Bronchial epithelial cell (primary cell): ENCODE data around the gene LCN2. TPM values are rescaled to one million over a fixed set of nuclear protein-coding genes. Genes with fewer than 3 reads are reported as not detected.

ENCODE experiments used
- DNase-seq: peaks from one replicate; pipeline ENCODE4 v3.0.0-alpha.2; 2010; ENCODE audit warnings: low read depth
- FAIRE-seq: peaks from 2 replicates; lab custom pipeline; 2011; peaks lifted over from hg19 to GRCh38; lab: Jason Lieb, UNC
- H3K27me3 ChIP-seq: 2 replicates; pipeline ENCODE4 v1.5.1; 2011; ENCODE audit warnings: low read length; ENCODE audit not compliant: control insufficient read depth, insufficient read depth
- H3K36me3 ChIP-seq: 2 replicates; pipeline ENCODE4 v1.5.1; 2011; ENCODE audit warnings: low read length; ENCODE audit not compliant: control insufficient read depth, insufficient read depth
- H3K4me3 ChIP-seq: 2 replicates; pipeline ENCODE4 v1.5.1; 2011; ENCODE audit warnings: mild to moderate bottlenecking, low read depth, low read length, control low read depth
- CTCF ChIP-seq: IDR thresholded peaks from 2 replicates; pipeline ENCODE4 v1.5.1; 2011; ENCODE audit warnings: mild to moderate bottlenecking, moderate library complexity, low read length, control low read depth, inconsistent platforms; ENCODE audit not compliant: insufficient read depth, severe bottlenecking
- total RNA-seq: library from RNA; depleted of rRNA; stranded (reverse); fragments of >200 nt; gene quantifications from 2 replicates; pipeline ENCODE4 v1.2.1, GENCODE V29; 2014

Gene LCN2
- total RNA-seq, 1 donor from 2014 or later: 48.4 TPM

- no peak overlapping the region for H3K4me3 ChIP-seq
- DNase-seq: no peak
- FAIRE-seq: no peak
- H3K36me3 ChIP-seq: peaks cover 45% of the 10 kb centered on the region
- H3K27me3 ChIP-seq: no peaks in the 10 kb centered on the region
- TF ChIP-seq CTCF: no peak
These were observed 47.1 kb upstream of the LCN2 start for GRCh38 chr9:128102196-128102595.

GRCh38 chr9:128102861-128103588 is 46.2 kb upstream of the LCN2 start:
- H3K27me3 ChIP-seq: no peaks in the 10 kb centered on the region
- FAIRE-seq (no peak), DNase-seq (no peak)
- TF ChIP-seq CTCF: no peak
- peaks cover 51% of the 10 kb centered on the region for H3K36me3 ChIP-seq
- no peak overlapping the region for H3K4me3 ChIP-seq

- Histone ChIP-seq H3K36me3 (peaks cover 51% of the 10 kb centered on the region), H3K27me3 (no peaks in the 10 kb centered on the region), H3K4me3 (no peak overlapping the region)
- peak; percentile 22 for TF ChIP-seq CTCF
- FAIRE-seq (no peak), DNase-seq (no peak)
These were observed 45.7 kb upstream of the LCN2 start for GRCh38 chr9:128103589-128103962.

DNA sequence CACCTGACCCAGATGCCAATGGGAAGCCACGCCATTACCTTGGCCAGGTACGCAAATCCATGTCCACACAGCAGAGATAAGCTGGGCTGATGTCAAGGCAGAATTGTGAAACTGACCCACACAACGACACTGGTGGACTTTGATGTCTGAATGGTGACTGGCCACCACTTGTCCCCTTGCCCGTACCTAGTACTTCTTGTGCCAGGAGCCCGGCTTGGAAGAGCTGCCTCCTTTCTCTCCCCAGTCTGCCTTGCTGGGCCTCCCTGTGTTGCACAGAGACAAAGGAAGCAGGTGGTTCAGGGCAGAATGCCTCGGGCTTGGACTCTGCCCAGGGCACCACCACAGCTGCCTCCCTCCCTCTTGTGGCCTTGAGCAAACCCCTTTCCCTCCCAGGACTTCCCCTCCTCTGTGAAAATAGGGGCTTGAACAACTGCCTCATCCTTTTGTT is 45.1 kb upstream of the LCN2 start:
- FAIRE-seq: no peak

DNA sequence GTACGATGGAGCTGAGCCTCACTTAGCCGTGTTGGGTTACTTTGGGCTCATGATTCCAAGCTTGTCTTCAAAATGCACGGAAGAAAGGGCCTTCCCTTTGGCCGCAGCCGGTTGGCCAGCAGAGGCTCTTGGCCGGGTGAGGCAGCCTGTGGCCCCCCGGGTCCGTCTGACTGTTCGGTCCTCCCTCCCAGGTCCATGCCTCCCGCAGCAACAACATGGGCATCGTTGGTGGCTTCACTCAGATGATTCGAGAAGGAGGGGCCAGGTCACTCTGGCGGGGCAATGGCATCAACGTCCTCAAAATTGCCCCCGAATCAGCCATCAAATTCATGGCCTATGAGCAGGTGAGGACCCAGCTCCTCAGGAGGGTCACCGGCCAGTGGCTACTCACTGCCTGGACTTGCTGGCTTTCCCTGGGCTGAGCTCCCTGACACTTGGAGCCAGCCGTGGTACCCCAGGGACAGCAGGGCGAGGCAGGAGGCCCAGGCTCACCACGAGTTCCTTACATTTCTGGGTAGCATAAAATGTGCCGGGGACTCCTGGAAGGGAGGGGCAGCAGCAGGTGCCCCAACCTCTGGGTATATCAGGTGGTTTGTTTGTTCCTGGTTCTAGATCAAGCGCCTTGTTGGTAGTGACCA is 43.6 kb upstream of the LCN2 start:
- peaks cover 50% of the 10 kb centered on the region for H3K36me3 ChIP-seq
- FAIRE-seq: no peak
- H3K4me3 ChIP-seq: no peak overlapping the region
- TF ChIP-seq CTCF: no peak
- no peak for DNase-seq
- H3K27me3 ChIP-seq: no peaks in the 10 kb centered on the region

More for the DNA sequence above, 45.1 kb upstream of the LCN2 start:
- DNase-seq: no peak
- Histone ChIP-seq H3K36me3 (peaks cover 51% of the 10 kb centered on the region), H3K4me3 (no peak overlapping the region), H3K27me3 (no peaks in the 10 kb centered on the region)
- no peak for TF ChIP-seq CTCF
